HepG2 (cell line): ENCODE data around the gene LIMA1. TPM values are rescaled to one million over a fixed set of nuclear protein-coding genes. Genes with fewer than 3 reads are reported as not detected.
A peak's percentile ranks its signal among the peaks of the same experiment; 100 is the strongest.

ENCODE experiments used
- FOXO1 ChIP-seq: sonication (generic); formaldehyde crosslinking; IDR thresholded peaks from 2 replicates; pipeline ENCODE4 v1.4.0; 2020; ENCODE audit warnings: missing genetic modification reagents
- MYC ChIP-seq: sonication (generic); formaldehyde crosslinking; IDR thresholded peaks from 2 replicates; pipeline ENCODE4 v1.9.0; 2021; ENCODE audit warnings: missing genetic modification reagents, borderline replicate concordance
- NCOA5 ChIP-seq: sonication (generic); formaldehyde crosslinking; IDR thresholded peaks from 2 replicates; pipeline ENCODE4 v1.4.0; 2020; ENCODE audit warnings: missing genetic modification reagents
- XBP1 ChIP-seq: sonication (generic); formaldehyde crosslinking; IDR thresholded peaks from 2 replicates; pipeline ENCODE4 v1.5.0; 2020; ENCODE audit warnings: missing genetic modification reagents
- ZBED4 ChIP-seq: sonication (generic); formaldehyde crosslinking; IDR thresholded peaks from 2 replicates; pipeline ENCODE4 v1.4.0; 2020; ENCODE audit warnings: missing genetic modification reagents, borderline replicate concordance
- ZBTB37 ChIP-seq: sonication (generic); formaldehyde crosslinking; IDR thresholded peaks from 2 replicates; pipeline ENCODE4 v1.4.0; 2020; ENCODE audit warnings: mild to moderate bottlenecking, missing genetic modification reagents
- ZNF382 ChIP-seq: sonication (generic); formaldehyde crosslinking; IDR thresholded peaks from 2 replicates; pipeline ENCODE4 v1.5.0; 2020; ENCODE audit warnings: missing genetic modification reagents, mild to moderate bottlenecking, borderline replicate concordance
- ZNF503 ChIP-seq: sonication (generic); formaldehyde crosslinking; IDR thresholded peaks from 2 replicates; pipeline ENCODE4 v1.4.0; 2020; ENCODE audit warnings: missing genetic modification reagents
- ZNF580 ChIP-seq: IDR thresholded peaks from 2 replicates; pipeline ENCODE4 v1.6.1; 2016; ENCODE audit warnings: low read depth, borderline replicate concordance
- ZNF672 ChIP-seq: sonication (generic); formaldehyde crosslinking; IDR thresholded peaks from 2 replicates; pipeline ENCODE4 v1.8.1; 2022; ENCODE audit warnings: missing genetic modification reagents
- ZNF816 ChIP-seq: sonication (generic); formaldehyde crosslinking; IDR thresholded peaks from 2 replicates; pipeline ENCODE4 v1.8.0; 2022; ENCODE audit warnings: missing genetic modification reagents, mild to moderate bottlenecking, borderline replicate concordance
- ZSCAN12 ChIP-seq: sonication (generic); formaldehyde crosslinking; IDR thresholded peaks from 2 replicates; pipeline ENCODE4 v1.9.0; 2021; ENCODE audit warnings: mild to moderate bottlenecking, missing genetic modification reagents
- polyA plus RNA-seq, 8 experiments: library from polyadenylated mRNA; depleted of rRNA in 3 of 8; stranded (reverse) in 7 of 8; unstranded in 1 of 8; fragments of >200 nt; fragmentation: Illumina TruSeq in 4 of 8; extraction: Trizol in 4 of 8; gene quantifications; 2 replicates each; pipeline versions ENCODE4 v1.2.1 to v1.2.3, GENCODE V29; 2011 to 2016; ENCODE audit warnings: low read depth in 4 of 8, missing spikeins in 1 of 8, mixed read lengths in 1 of 8; ENCODE audit not compliant: insufficient read depth in 1 of 8
- total RNA-seq, 5 experiments: library from RNA; depleted of rRNA; stranded (reverse); fragments of >200 nt; fragmentation: Illumina TruSeq; extraction: Trizol; gene quantifications; 2 replicates each; pipeline ENCODE4 v1.2.3, GENCODE V29; 2016; ENCODE audit warnings: low read depth in 1 of 5
- TF ChIP-seq, protein P1 (sequence below): sonication (generic); formaldehyde crosslinking; IDR thresholded peaks from 2 replicates; pipeline ENCODE4 v1.5.1; 2020; ENCODE audit warnings: missing genetic modification reagents, mild to moderate bottlenecking, borderline replicate concordance
- TF ChIP-seq, protein P2 (sequence below): sonication (generic); formaldehyde crosslinking; IDR thresholded peaks from 2 replicates; pipeline ENCODE4 v1.4.0; 2020; ENCODE audit warnings: missing genetic modification reagents

LIMA1 gene
- total and polyA plus RNA-seq, 2 of the 13 experiments (the other 11 are each of a cell fraction or from before 2014, with no cell fraction given) = 13.0 to 19.8 TPM

- TF ChIP-seq ZNF672 (CRISPR knock-in tag) (no peak), XBP1 (CRISPR knock-in tag) (no peak), NCOA5 (CRISPR knock-in tag) (no peak), ZSCAN12 (CRISPR knock-in tag) (peak; percentile 59; the same call in 1 of the 2 replicates), ZBED4 (CRISPR knock-in tag) (no peak), ZNF382 (no peak), FOXO1 (CRISPR knock-in tag) (no peak), ZNF580 (peak; percentile 87), MYC (CRISPR knock-in tag) (peak; percentile 70; the same call in 1 of the 2 replicates), ZBTB37 (CRISPR knock-in tag) (0 out of 2 replicates have a peak, but pooled peaks have one; percentile 35), ZNF816 (CRISPR knock-in tag) (no peak), ZNF503 (CRISPR knock-in tag) (no peak)
- TF ChIP-seq, protein P1, sequence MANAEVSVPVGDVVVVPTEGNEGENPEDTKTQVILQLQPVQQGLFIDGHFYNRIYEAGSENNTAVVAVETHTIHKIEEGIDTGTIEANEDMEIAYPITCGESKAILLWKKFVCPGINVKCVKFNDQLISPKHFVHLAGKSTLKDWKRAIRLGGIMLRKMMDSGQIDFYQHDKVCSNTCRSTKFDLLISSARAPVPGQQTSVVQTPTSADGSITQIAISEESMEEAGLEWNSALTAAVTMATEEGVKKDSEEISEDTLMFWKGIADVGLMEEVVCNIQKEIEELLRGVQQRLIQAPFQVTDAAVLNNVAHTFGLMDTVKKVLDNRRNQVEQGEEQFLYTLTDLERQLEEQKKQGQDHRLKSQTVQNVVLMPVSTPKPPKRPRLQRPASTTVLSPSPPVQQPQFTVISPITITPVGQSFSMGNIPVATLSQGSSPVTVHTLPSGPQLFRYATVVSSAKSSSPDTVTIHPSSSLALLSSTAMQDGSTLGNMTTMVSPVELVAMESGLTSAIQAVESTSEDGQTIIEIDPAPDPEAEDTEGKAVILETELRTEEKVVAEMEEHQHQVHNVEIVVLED (CRISPR knock-in tag) = peak; percentile 97
- TF ChIP-seq, protein P2, sequence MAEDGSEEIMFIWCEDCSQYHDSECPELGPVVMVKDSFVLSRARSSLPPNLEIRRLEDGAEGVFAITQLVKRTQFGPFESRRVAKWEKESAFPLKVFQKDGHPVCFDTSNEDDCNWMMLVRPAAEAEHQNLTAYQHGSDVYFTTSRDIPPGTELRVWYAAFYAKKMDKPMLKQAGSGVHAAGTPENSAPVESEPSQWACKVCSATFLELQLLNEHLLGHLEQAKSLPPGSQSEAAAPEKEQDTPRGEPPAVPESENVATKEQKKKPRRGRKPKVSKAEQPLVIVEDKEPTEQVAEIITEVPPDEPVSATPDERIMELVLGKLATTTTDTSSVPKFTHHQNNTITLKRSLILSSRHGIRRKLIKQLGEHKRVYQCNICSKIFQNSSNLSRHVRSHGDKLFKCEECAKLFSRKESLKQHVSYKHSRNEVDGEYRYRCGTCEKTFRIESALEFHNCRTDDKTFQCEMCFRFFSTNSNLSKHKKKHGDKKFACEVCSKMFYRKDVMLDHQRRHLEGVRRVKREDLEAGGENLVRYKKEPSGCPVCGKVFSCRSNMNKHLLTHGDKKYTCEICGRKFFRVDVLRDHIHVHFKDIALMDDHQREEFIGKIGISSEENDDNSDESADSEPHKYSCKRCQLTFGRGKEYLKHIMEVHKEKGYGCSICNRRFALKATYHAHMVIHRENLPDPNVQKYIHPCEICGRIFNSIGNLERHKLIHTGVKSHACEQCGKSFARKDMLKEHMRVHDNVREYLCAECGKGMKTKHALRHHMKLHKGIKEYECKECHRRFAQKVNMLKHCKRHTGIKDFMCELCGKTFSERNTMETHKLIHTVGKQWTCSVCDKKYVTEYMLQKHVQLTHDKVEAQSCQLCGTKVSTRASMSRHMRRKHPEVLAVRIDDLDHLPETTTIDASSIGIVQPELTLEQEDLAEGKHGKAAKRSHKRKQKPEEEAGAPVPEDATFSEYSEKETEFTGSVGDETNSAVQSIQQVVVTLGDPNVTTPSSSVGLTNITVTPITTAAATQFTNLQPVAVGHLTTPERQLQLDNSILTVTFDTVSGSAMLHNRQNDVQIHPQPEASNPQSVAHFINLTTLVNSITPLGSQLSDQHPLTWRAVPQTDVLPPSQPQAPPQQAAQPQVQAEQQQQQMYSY (CRISPR knock-in tag) = no peak
Measured at GRCh38 chr12:50283229-50283923, at the start of gene LIMA1 (continued).
